ENCODE measurements around the gene IFITM2. TPM values are rescaled to one million over a fixed set of nuclear protein-coding genes. Genes with fewer than 3 reads are reported as not detected.

IFITM2 gene
- total RNA-seq, 1 experiment from 2014 or later, result 4.2 TPM

GRCh38 chr11:299081-299891, 8.3 kb upstream of the IFITM2 start, which contains the start of gene IFITM5:
TSS of gene IFITM5 (minus strand) at chr11:299526. CDS start at chr11:299490, 36 bp downstream.
- no peaks in the 10 kb centered on the region for H3K9me2 ChIP-seq (ENCODE audit: insufficient read depth)
- no peak within 1 kb of the TSS for H3K4me3 ChIP-seq
- no peaks in the 10 kb centered on the region for H3K79me2 ChIP-seq (ENCODE audit: low read depth)
- intact Hi-C loops (cut with micrococcal nuclease; ENCODE audit: unreplicated experiment), result no loop called here
- no peaks in the 10 kb centered on the region for H3K27me3 ChIP-seq (ENCODE audit: insufficient read depth, low read depth)
- TF ChIP-seq CTCF (conservative IDR thresholded peaks at IDR 0.05), result no peak
- no peak for TF ChIP-seq EZH2 (IDR thresholded peaks at IDR 0.05; ENCODE audit: low read depth)
- H3K36me3 ChIP-seq (ENCODE audit: low read depth), result no peaks in the 10 kb centered on the region
- H3K4me1 ChIP-seq (replicated peaks; ENCODE audit: insufficient read depth), result no peaks in the 10 kb centered on the region
- DNase-seq, result no peak
- H3K4me2 ChIP-seq, result no peak within 1 kb of the TSS
- no peak within 1 kb of the TSS for H3K27ac ChIP-seq
- BruUV-seq (replicated peaks), result no TSS peak
- H3K9me3 ChIP-seq (ENCODE audit: insufficient read depth, low read depth), result no peaks in the 10 kb centered on the region
- H2AFZ ChIP-seq, result no peak within 1 kb of the TSS
- POLR2A ChIA-PET (ENCODE audit: unreplicated experiment), result no interaction called here
- H4K20me1 ChIP-seq (ENCODE audit: insufficient read depth), result no peaks in the 10 kb centered on the region
- CTCF ChIA-PET, result no interaction called here
- H3F3A ChIP-seq (ENCODE audit: insufficient read depth, low read depth), result no peaks in the 10 kb centered on the region

DNA sequence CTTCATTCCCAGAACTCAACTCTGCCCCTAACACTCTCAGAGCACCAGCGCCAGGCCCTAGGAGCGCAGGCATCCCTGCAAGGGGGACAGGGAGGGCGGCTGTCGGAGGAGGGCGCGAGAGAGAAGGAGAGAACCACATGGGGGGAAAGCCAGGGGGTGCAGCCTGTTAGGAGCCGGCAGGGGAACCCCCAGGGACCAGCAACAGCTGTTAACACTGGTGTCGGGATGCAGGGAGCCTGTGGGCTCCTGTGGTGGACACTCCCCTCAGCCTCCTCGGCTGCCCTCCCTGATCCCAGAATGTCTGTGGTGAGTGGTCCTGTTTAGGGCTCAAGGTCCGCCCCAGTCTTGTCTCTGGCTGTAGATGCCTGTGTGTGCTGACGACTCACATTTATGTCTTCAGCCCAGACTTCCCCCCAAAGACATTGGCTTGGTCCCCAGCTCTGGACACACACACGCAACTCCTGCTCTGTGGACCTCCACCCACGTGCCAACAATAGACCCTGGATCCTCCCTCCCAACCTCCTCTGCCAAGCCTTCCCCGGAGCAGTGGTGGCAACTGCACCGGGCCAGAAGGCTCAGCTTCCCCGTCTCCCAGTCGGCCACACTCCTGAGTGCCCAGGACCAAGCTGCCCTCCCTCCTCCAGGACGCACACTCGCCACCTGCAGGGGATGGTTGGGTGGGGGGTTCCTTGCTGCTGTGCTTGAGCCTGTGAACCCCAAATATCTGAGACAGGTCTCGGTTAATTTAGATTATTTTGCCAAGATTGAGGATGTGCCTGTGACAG, 7.5 kb upstream of the IFITM2 start:
- DNase-seq, result no peak
- H3K27me3 ChIP-seq (ENCODE audit: insufficient read depth, low read depth), result no peaks in the 10 kb centered on the region
- CTCF ChIA-PET, result no interaction called here
- POLR2A ChIA-PET (ENCODE audit: unreplicated experiment), result no interaction called here
- TF ChIP-seq CTCF (conservative IDR thresholded peaks at IDR 0.05) (no peak), EZH2 (IDR thresholded peaks at IDR 0.05; ENCODE audit: low read depth) (no peak)
- no peaks in the 10 kb centered on the region for H3F3A ChIP-seq (ENCODE audit: insufficient read depth, low read depth)
- H3K4me2 ChIP-seq, result no peak overlapping the region
- H3K4me3 ChIP-seq, result no peak overlapping the region
- H3K9me3 ChIP-seq (ENCODE audit: insufficient read depth, low read depth), result no peaks in the 10 kb centered on the region
- H3K4me1 ChIP-seq (replicated peaks; ENCODE audit: insufficient read depth), result no peaks in the 10 kb centered on the region
- no peak overlapping the region for H3K27ac ChIP-seq
- no TSS peak for BruUV-seq (replicated peaks)
- no peaks in the 10 kb centered on the region for H3K9me2 ChIP-seq (ENCODE audit: insufficient read depth)
- intact Hi-C loops (cut with micrococcal nuclease; ENCODE audit: unreplicated experiment), result no loop called here
- H4K20me1 ChIP-seq (ENCODE audit: insufficient read depth), result no peaks in the 10 kb centered on the region
- no peaks in the 10 kb centered on the region for H3K36me3 ChIP-seq (ENCODE audit: low read depth)
- H2AFZ ChIP-seq, result no peak overlapping the region
- H3K79me2 ChIP-seq (ENCODE audit: low read depth), result no peaks in the 10 kb centered on the region

GRCh38 chr11:303363-303762, 4.3 kb upstream of the IFITM2 start:
- H4K20me1 ChIP-seq (ENCODE audit: insufficient read depth), result no peaks in the 10 kb centered on the region
- H3F3A ChIP-seq (ENCODE audit: insufficient read depth, low read depth), result no peaks in the 10 kb centered on the region
- DNase-seq, result no peak
- H3K27ac ChIP-seq, result no peak overlapping the region
- H3K9me3 ChIP-seq (ENCODE audit: insufficient read depth, low read depth), result no peaks in the 10 kb centered on the region
- H2AFZ ChIP-seq, result no peak overlapping the region
- ChIA-PET CTCF (no interaction called here), POLR2A (ENCODE audit: unreplicated experiment) (no interaction called here)
- no peaks in the 10 kb centered on the region for H3K27me3 ChIP-seq (ENCODE audit: insufficient read depth, low read depth)
- H3K4me2 ChIP-seq, result no peak overlapping the region
- BruUV-seq (replicated peaks), result no TSS peak
- no peaks in the 10 kb centered on the region for H3K79me2 ChIP-seq (ENCODE audit: low read depth)
- intact Hi-C loops (cut with micrococcal nuclease; ENCODE audit: unreplicated experiment), result no loop called here
- H3K4me3 ChIP-seq, result no peak overlapping the region
- no peaks in the 10 kb centered on the region for H3K9me2 ChIP-seq (ENCODE audit: insufficient read depth)
- no peaks in the 10 kb centered on the region for H3K4me1 ChIP-seq (replicated peaks; ENCODE audit: insufficient read depth)
- no peaks in the 10 kb centered on the region for H3K36me3 ChIP-seq (ENCODE audit: low read depth)
- TF ChIP-seq CTCF (conservative IDR thresholded peaks at IDR 0.05), result no peak
- no peak for TF ChIP-seq EZH2 (IDR thresholded peaks at IDR 0.05; ENCODE audit: low read depth)

Data from PC-9 (cell line).